H1 (cell line): ENCODE results near the gene SYT13. TPM values are rescaled to one million over a fixed set of nuclear protein-coding genes. Genes with fewer than 3 reads are reported as not detected.

ENCODE experiments used
- polyA plus RNA-seq, 7 experiments: library from polyadenylated mRNA; depleted of rRNA in 3 of 7; stranded (reverse) in 5 of 7; unstranded in 2 of 7; fragments of >200 nt in 5 of 7; fragments of 200-250 nt in 2 of 7; gene quantifications; 1 replicate in 5 of 7; 2 replicates in 1 of 7; 4 replicates in 1 of 7; pipeline versions ENCODE4 v1.2.1 to v1.2.3, GENCODE V29; 2011 to 2013; ENCODE audit warnings: missing spikeins in 2 of 7, mixed read lengths in 2 of 7
- total RNA-seq: library from RNA; stranded (reverse); fragmentation: NEBNext Ultra II Directional; extraction: Animal tissue kit (Norgen Biotek cat#: 25700); gene quantifications from 2 replicates; pipeline ENCODE4 v1.2.1, GENCODE V29; 2021

SYT13 gene
- total and polyA plus RNA-seq, 2 of the 8 experiments (the other 6 are each of a cell fraction or from before 2014, with no cell fraction given), result 4.8 to 13.2 TPM

Other genes starting within 250 kb of the SYT13 start
- 10.0 and 11.7 TPM in 2 replicates for gene PRDM11, start 139.7 kb downstream of the SYT13 start, total RNA-seq
- gene PRDM11, start 139.7 kb downstream of the SYT13 start, polyA plus RNA-seq (2011; rRNA removed), result 3.6 and 5.6 TPM in 2 replicates